HEK293T (cell line): ENCODE measurements around the gene SGTA.

Experiments
- CTCF ChIA-PET: fragments of 350-600 bp; formaldehyde crosslinking; extraction: SDS; loops from one replicate; lab custom pipeline; 2021; ENCODE audit warnings: antibody characterized with exemption, inconsistent platforms; lab: Yijun Ruan, JAX
- POLR2A ChIA-PET: fragments of 350-600 bp; formaldehyde crosslinking; extraction: SDS; loops from one replicate; lab custom pipeline; 2020; ENCODE audit warnings: antibody characterized with exemption, inconsistent platforms; lab: Yijun Ruan, JAX
- DNase-seq: peaks from one replicate; pipeline ENCODE4 v3.0.0; 2012; ENCODE audit warnings: mixed read lengths; ENCODE audit errors: extremely low spot score
- ARNT ChIP-seq: fragments of 450-650 bp; IDR thresholded peaks from 2 replicates; pipeline ENCODE4 v1.6.1; 2017; ENCODE audit warnings: mild to moderate bottlenecking
- BHLHE40 ChIP-seq: fragments of 450-650 bp; IDR thresholded peaks from 2 replicates; pipeline ENCODE4 v1.6.1; 2016; ENCODE audit warnings: mild to moderate bottlenecking, moderate library complexity, borderline replicate concordance
- CTBP1 ChIP-seq: fragments of 450-650 bp; IDR thresholded peaks from 2 replicates; pipeline ENCODE4 v1.6.1; 2016; ENCODE audit warnings: borderline replicate concordance
- ELF4 ChIP-seq: fragments of 450-650 bp; IDR thresholded peaks from 2 replicates; pipeline ENCODE4 v1.6.1; 2017; ENCODE audit warnings: antibody characterized with exemption
- FOXA1 ChIP-seq: fragments of 450-650 bp; IDR thresholded peaks from 2 replicates; pipeline ENCODE4 v1.6.1; 2016; ENCODE audit warnings: mild to moderate bottlenecking
- FOXK2 ChIP-seq: fragments of 450-650 bp; IDR thresholded peaks from 2 replicates; pipeline ENCODE4 v1.6.1; 2016; ENCODE audit warnings: mild to moderate bottlenecking
- FOXM1 ChIP-seq: fragments of 450-650 bp; IDR thresholded peaks from 2 replicates; pipeline ENCODE4 v1.6.1; 2017; ENCODE audit warnings: mild to moderate bottlenecking, borderline replicate concordance
- HDGF ChIP-seq: fragments of 450-650 bp; IDR thresholded peaks from 2 replicates; pipeline ENCODE4 v1.6.1; 2017; ENCODE audit warnings: antibody characterized with exemption, borderline replicate concordance
- L3MBTL2 ChIP-seq: fragments of 450-650 bp; conservative IDR thresholded peaks from 2 replicates; pipeline ENCODE4 v1.6.1; 2016; ENCODE audit warnings: mild to moderate bottlenecking
- LEF1 ChIP-seq: fragments of 450-650 bp; IDR thresholded peaks from 2 replicates; pipeline ENCODE4 v1.6.1; 2017; ENCODE audit warnings: mild to moderate bottlenecking, borderline replicate concordance
- NFRKB ChIP-seq: fragments of 450-650 bp; IDR thresholded peaks from 2 replicates; pipeline ENCODE4 v1.6.1; 2016; ENCODE audit warnings: mild to moderate bottlenecking, moderate library complexity
- SP1 ChIP-seq: fragments of 450-650 bp; IDR thresholded peaks from 2 replicates; pipeline ENCODE4 v1.6.1; 2017
- SUZ12 ChIP-seq: fragments of 450-650 bp; IDR thresholded peaks from 2 replicates; pipeline ENCODE4 v1.6.1; 2016; ENCODE audit warnings: mild to moderate bottlenecking
- TARDBP ChIP-seq: fragments of 450-650 bp; IDR thresholded peaks from 2 replicates; pipeline ENCODE4 v1.6.1; 2016
- ZNF384 ChIP-seq: fragments of 450-650 bp; IDR thresholded peaks from 2 replicates; pipeline ENCODE4 v1.6.1; 2016
- TF ChIP-seq, protein P1 (sequence below): fragments of 450-650 bp; IDR thresholded peaks from 2 replicates; pipeline ENCODE4 v1.6.1; 2016

The SGTA gene

GRCh38 chr19:2734589-2735288 is 48.3 kb downstream of the SGTA start:
- ChIA-PET POLR2A (interaction anchor here (0.8 kb wide), 1 partner anchor 216 kb away, joined by 3 read pairs; no protein-coding TSS in a partner anchor), CTCF (no interaction called here)
- no peak for DNase-seq
- TF ChIP-seq SP1 (no peak), BHLHE40 (no peak), ZNF384 (no peak), FOXA1 (no peak), SUZ12 (no peak), HDGF (no peak), NFRKB (no peak), ELF4 (no peak), CTBP1 (no peak), ARNT (no peak), TARDBP (no peak), FOXM1 (no peak), FOXK2 (no peak), L3MBTL2 (no peak), LEF1 (no peak)
- TF ChIP-seq, protein P1, sequence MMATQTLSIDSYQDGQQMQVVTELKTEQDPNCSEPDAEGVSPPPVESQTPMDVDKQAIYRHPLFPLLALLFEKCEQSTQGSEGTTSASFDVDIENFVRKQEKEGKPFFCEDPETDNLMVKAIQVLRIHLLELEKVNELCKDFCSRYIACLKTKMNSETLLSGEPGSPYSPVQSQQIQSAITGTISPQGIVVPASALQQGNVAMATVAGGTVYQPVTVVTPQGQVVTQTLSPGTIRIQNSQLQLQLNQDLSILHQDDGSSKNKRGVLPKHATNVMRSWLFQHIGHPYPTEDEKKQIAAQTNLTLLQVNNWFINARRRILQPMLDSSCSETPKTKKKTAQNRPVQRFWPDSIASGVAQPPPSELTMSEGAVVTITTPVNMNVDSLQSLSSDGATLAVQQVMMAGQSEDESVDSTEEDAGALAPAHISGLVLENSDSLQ: no peak

GRCh38 chr19:2733930-2734588 is 49.0 kb downstream of the SGTA start:
- TF ChIP-seq CTBP1 (no peak), FOXK2 (no peak), TARDBP (no peak), ELF4 (no peak), L3MBTL2 (no peak)
- POLR2A ChIA-PET: no interaction called here
- DNase-seq: no peak
- CTCF ChIA-PET: no interaction called here

GRCh38 chr19:2732883-2733282 is 50.2 kb downstream of the SGTA start:
- no peak for DNase-seq
- ChIA-PET CTCF (no interaction called here), POLR2A (no interaction called here)
- TF ChIP-seq LEF1 (no peak), FOXA1 (no peak), ELF4 (no peak), FOXM1 (no peak), FOXK2 (no peak), CTBP1 (no peak), SUZ12 (no peak), L3MBTL2 (no peak), SP1 (no peak), NFRKB (no peak), HDGF (no peak), TARDBP (no peak)

DNA sequence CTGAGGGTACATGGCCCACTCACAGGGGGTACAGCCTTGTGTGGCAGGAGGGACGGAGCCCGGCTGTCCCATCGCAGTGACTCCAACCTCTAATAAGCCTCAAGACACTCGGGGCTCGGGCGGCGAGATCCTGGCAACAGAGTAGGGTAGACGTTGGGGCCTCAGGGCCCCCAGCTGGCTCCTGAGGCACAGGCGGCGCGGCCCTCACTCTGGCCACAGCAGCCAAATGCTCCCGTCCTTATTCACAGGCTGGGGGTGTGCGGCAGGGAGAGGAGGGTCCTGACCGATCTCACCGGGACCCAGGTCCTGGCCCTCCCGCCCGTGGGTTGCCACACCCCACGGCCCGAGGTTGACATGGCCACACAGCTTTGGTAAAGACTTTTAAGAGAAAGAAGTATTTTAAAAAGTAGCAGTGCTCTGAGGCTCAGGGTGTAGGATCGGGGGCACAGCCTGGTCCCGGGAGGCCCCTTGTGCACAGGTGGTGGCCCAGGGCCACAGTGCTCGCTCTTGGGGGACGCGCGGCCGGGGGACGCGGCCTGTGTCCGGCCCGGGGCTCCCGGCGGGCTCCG is 50.8 kb downstream of the SGTA start:
- POLR2A ChIA-PET: no interaction called here
- CTCF ChIA-PET: no interaction called here
- TF ChIP-seq BHLHE40: no peak
- no peak for TF ChIP-seq SUZ12
- TF ChIP-seq ZNF384: no peak
- TF ChIP-seq SP1: no peak
- no peak for TF ChIP-seq TARDBP
- TF ChIP-seq, protein P1: no peak
- no peak for TF ChIP-seq FOXM1
- no peak for TF ChIP-seq FOXA1
- no peak for DNase-seq

DNA sequence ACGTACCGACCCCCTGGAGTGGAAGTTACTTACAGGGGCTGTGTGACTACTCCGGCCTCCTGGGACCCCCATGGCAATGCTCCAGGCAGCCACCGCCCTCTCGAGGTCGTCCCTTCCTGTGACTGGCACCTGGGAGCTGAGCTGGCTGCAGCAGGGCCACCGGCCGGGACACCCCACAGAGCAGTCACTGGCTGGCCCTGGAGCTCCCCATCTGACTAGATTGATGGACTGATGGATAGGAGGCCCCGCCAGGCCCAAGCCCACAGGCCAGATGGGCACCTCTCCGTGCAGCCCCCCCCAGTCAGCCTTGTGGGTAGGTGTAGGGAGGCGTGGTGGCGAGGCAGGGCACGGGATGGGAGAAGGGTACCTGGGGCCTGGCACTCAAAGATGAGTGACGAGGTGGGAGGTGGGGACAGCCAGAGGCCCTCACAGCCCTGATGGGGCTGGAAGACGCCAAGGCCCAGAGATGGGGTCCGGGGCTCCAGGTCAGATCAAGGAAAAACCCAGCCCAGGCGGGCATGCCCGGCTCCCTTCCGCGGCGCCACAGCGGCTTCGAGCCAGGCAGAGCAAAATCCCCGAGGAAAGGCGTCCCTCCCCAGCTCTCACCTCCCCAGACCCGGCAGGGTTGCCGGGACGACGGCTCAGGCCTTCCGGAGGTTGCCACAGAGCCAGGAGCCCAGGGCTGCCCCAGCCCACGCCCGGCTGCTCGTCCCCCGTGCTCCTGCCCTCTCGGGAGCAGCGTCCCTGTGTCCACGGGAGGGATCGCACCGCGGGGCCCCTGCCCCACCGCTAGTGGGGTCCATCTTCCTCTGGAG is 51.7 kb downstream of the SGTA start:
- ChIA-PET CTCF (no interaction called here), POLR2A (no interaction called here)
- TF ChIP-seq L3MBTL2 (no peak), LEF1 (no peak), ZNF384 (no peak), ELF4 (no peak), CTBP1 (no peak), HDGF (no peak), FOXA1 (no peak), TARDBP (no peak), SP1 (no peak), FOXM1 (no peak), BHLHE40 (no peak), NFRKB (no peak), FOXK2 (no peak)
- TF ChIP-seq, protein P1: no peak
- DNase-seq: no peak
